ENCODE data around the gene IMMP2L. TPM values are rescaled to one million over a fixed set of nuclear protein-coding genes. Genes with fewer than 3 reads are reported as not detected.

Gene IMMP2L
- total and polyA plus RNA-seq, 2 of the 8 experiments (the other 6 are each of a cell fraction or from before 2014, with no cell fraction given): 2.3 to 10.1 TPM

DNA sequence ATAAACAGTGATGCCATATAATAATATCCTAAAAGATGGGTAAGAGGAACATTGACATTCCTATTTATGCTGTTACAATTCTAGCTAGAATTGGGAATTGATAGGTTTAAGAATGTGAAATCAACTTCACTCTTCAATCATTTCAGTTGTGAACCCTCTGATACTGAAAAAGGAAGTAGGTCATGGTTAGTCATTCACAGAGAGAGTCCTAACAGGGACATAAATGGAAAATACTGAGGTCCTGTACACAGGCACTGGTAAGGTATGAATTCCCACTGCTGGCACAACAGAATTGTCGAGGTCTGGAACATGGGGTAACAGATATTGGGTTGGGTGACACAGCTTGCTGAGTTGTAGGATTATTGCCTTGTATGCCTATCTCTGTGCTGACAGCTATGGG is 760.8 kb downstream of the IMMP2L start (continued):
- TF ChIP-seq CHD7 (IDR thresholded peaks at IDR 0.05; ENCODE audit: insufficient replicate concordance, low read length): no peak
- TF ChIP-seq PHF8 (conservative IDR thresholded peaks at IDR 0.05; ENCODE audit: low read depth, low read length): no peak
- no peak for TF ChIP-seq GABPA (IDR thresholded peaks at IDR 0.05; ENCODE audit: borderline replicate concordance, insufficient read depth, low read length)
- TF ChIP-seq SAP30 (IDR thresholded peaks at IDR 0.05; ENCODE audit: insufficient read depth, insufficient replicate concordance, low read length): no peak
- TF ChIP-seq MAX (IDR thresholded peaks at IDR 0.05): no peak
- no peak for TF ChIP-seq POLR2AphosphoS5 (IDR thresholded peaks at IDR 0.05; ENCODE audit: low read depth, low read length)
- TF ChIP-seq USF2 (IDR thresholded peaks at IDR 0.05; ENCODE audit: low read length): no peak

All from H1 (cell line).